GM12878 (cell line): ENCODE data around the gene PARPBP. TPM values are rescaled to one million over a fixed set of nuclear protein-coding genes. Genes with fewer than 3 reads are reported as not detected.

ENCODE experiments used
- ASH2L ChIP-seq: fragments of 300-600, 200-600 bp; sonication (generic); IDR thresholded peaks from 2 replicates; pipeline ENCODE4 v1.6.1; 2017; ENCODE audit warnings: low read depth, mild to moderate bottlenecking, borderline replicate concordance
- BACH1 ChIP-seq: fragments of 450-650 bp; IDR thresholded peaks from 2 replicates; pipeline ENCODE4 v1.6.1; 2017; ENCODE audit warnings: mild to moderate bottlenecking, borderline replicate concordance
- BHLHE40 ChIP-seq, 2 experiments: fragments of 450-650 bp in 1 of 2; IDR thresholded peaks; 2 replicates each; pipeline ENCODE4 v1.6.1; 2011 to 2017; ENCODE audit warnings: low read depth in 2 of 2, borderline replicate concordance in 1 of 2, improper control_type of control experiment in 1 of 2, low read length in 1 of 2, mild to moderate bottlenecking in 1 of 2
- BMI1 ChIP-seq: fragments of 450-650 bp; IDR thresholded peaks from 2 replicates; pipeline ENCODE4 v1.6.1; 2016; ENCODE audit warnings: mild to moderate bottlenecking, moderate library complexity, borderline replicate concordance
- CBX3 ChIP-seq: fragments of 200-600 bp; sonication (generic); IDR thresholded peaks from 2 replicates; pipeline ENCODE4 v1.6.1; 2016; ENCODE audit warnings: low read depth, borderline replicate concordance
- CBX5 ChIP-seq: sonication (generic); IDR thresholded peaks from 2 replicates; pipeline ENCODE4 v1.6.1; 2016; ENCODE audit warnings: low read depth, moderate library complexity, mild to moderate bottlenecking, inconsistent platforms
- CHD4 ChIP-seq: fragments of 200-600 bp; sonication (generic); IDR thresholded peaks from 2 replicates; pipeline ENCODE4 v1.6.1; 2016; ENCODE audit warnings: mild to moderate bottlenecking
- CTCF ChIP-seq, 3 experiments: IDR thresholded peaks in 2 of 3; conservative IDR thresholded peaks in 1 of 3; 2 replicates each; pipeline ENCODE4 v1.5.1; 2011; ENCODE audit warnings: low read depth in 3 of 3, low read length in 3 of 3, mild to moderate bottlenecking in 3 of 3, control low read depth in 2 of 3, moderate library complexity in 2 of 3, inconsistent platforms in 1 of 3, mixed read lengths in 1 of 3; ENCODE audit not compliant: control insufficient read depth in 2 of 3, insufficient read depth in 1 of 3; ENCODE audit errors: extremely low read depth in 1 of 3
- HDAC6 ChIP-seq: fragments of 200-600 bp; sonication (generic); IDR thresholded peaks from one replicate; pipeline ENCODE4 v1.8.0; 2017; ENCODE audit warnings: antibody characterized with exemption; ENCODE audit not compliant: unreplicated experiment
- IKZF2 ChIP-seq, 2 experiments: fragments of 450-650 bp; IDR thresholded peaks; 2 replicates each; pipeline ENCODE4 v1.6.1; 2017; ENCODE audit warnings: mild to moderate bottlenecking in 2 of 2, moderate library complexity in 2 of 2
- JUNB ChIP-seq: IDR thresholded peaks from 2 replicates; pipeline ENCODE4 v1.6.1; 2016; ENCODE audit warnings: antibody characterized with exemption, mild to moderate bottlenecking
- NFYA ChIP-seq: IDR thresholded peaks from 2 replicates; pipeline ENCODE4 v1.6.1; 2011; ENCODE audit warnings: low read depth, mild to moderate bottlenecking, low read length, improper control_type of control experiment, borderline replicate concordance
- PAX8 ChIP-seq: fragments of 450-650 bp; IDR thresholded peaks from 2 replicates; pipeline ENCODE4 v1.6.1; 2017; ENCODE audit warnings: mild to moderate bottlenecking, moderate library complexity
- PML ChIP-seq: IDR thresholded peaks from 2 replicates; pipeline ENCODE4 v1.6.1; 2012; ENCODE audit warnings: low read length, inconsistent platforms
- RB1 ChIP-seq: fragments of 450-650 bp; formaldehyde crosslinking; IDR thresholded peaks from 2 replicates; pipeline ENCODE4 v1.6.1; 2017; ENCODE audit warnings: mild to moderate bottlenecking, borderline replicate concordance
- RELB ChIP-seq: fragments of 450-650 bp; IDR thresholded peaks from 2 replicates; pipeline ENCODE4 v1.6.1; 2017; ENCODE audit warnings: low read depth, mild to moderate bottlenecking, moderate library complexity
- RUNX3 ChIP-seq: IDR thresholded peaks from 2 replicates; pipeline ENCODE4 v1.6.1; 2012; ENCODE audit warnings: low read length, inconsistent platforms
- SMC3 ChIP-seq: IDR thresholded peaks from 2 replicates; pipeline ENCODE4 v1.6.1; 2011; ENCODE audit warnings: low read length, improper control_type of control experiment, borderline replicate concordance
- SUPT20H ChIP-seq: IDR thresholded peaks from 2 replicates; pipeline ENCODE4 v1.6.1; 2011; ENCODE audit warnings: low read depth, mild to moderate bottlenecking, low read length, moderate library complexity, borderline replicate concordance; ENCODE audit not compliant: control insufficient read depth
- TCF12 ChIP-seq: IDR thresholded peaks from 2 replicates; pipeline ENCODE4 v1.6.1; 2011; ENCODE audit warnings: low read depth, mild to moderate bottlenecking, low read length
- ZBTB33 ChIP-seq: fragments of 450-650 bp; IDR thresholded peaks from 2 replicates; pipeline ENCODE4 v1.6.1; 2017; ENCODE audit warnings: mild to moderate bottlenecking
- polyA plus RNA-seq, 11 experiments: library from polyadenylated mRNA; depleted of rRNA in 4 of 11; unstranded in 6 of 11; stranded (reverse) in 5 of 11; fragments of >200 nt; fragmentation: Nextera tagmentation in 4 of 11; fragmentation: Illumina TruSeq in 1 of 11; extraction: Ambion mirVana in 4 of 11; extraction: Trizol in 1 of 11; gene quantifications; 1 replicate in 1 of 11; 2 replicates in 10 of 11; pipeline versions ENCODE4 v1.2.1 to v1.2.3, GENCODE V29; 2011 to 2016; ENCODE audit warnings: inconsistent platforms in 2 of 11, missing spikeins in 2 of 11, low read depth in 1 of 11
- total RNA-seq, 4 experiments: library from RNA; depleted of rRNA in 3 of 4; stranded (reverse); fragments of >200 nt in 3 of 4; fragmentation: Illumina TruSeq in 1 of 4; extraction: Trizol in 1 of 4; gene quantifications; 2 replicates each; pipeline versions ENCODE4 v1.2.1 to v1.2.3, GENCODE V29; 2013 to 2021
- TF ChIP-seq, protein P1 (sequence below): IDR thresholded peaks from 2 replicates; pipeline ENCODE4 v1.6.1; 2012; ENCODE audit warnings: low read depth, low read length, improper control_type of control experiment

Gene PARPBP
- total and polyA plus RNA-seq, 10 of the 15 experiments (the other 5 are each of a cell fraction or from before 2014, with no cell fraction given) = 20.3 to 57.7 (median 32.4) TPM

DNA sequence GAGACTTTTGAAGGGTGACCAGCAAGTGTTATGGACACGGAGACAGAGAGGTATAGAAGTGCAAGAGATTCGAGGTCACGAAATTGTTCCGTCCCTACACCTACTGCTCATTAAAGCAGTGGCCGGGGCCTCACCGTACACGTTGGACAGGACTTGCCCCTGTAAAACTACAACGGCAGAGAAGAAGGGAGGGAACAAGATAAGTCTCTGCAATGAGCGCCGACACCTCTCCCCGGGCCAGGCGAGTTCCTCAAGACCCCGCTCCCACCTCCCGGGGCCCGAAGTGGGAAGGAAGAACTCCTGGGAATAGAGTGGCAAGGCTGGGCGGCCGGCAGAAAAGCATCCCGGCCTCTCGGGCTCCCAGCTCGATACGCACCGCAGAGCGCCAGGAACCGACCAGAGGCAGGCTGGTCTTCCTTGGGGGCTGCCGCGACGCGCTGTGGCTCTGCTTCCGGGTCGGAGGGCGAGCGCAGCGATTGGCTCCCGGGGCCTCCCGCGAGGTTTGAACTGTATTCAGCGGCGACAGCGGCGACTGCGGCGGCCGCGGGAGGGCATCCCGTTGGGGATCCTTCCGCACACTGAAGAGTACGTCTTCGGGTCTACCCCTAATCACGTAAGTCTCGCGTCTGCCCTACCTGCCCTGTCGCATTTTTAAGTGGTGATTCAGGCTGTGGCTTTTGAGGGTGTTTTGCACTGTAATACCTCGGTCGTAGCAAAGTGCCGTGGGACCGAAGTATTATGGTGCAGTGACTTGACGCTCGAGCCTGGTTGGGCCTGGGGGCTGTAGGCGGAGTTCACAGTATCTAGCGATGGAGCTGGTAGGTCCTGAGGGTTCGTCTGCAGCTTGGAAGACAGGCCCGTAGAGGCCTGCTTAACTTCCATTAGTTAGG is at the start of gene PARPBP, which contains the start of gene NUP37 (continued):
- TF ChIP-seq, protein P1, sequence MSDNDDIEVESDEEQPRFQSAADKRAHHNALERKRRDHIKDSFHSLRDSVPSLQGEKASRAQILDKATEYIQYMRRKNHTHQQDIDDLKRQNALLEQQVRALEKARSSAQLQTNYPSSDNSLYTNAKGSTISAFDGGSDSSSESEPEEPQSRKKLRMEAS = peak; percentile 90
- TF ChIP-seq SMC3 (no peak), PML (peak; percentile 67; the same call in 1 of the 2 replicates), BHLHE40 (IDR thresholded peaks at IDR 0.05; ENCODE audit: borderline replicate concordance in 1 of 2, low read depth in 2 of 2, low read length in 1 of 2) (peak; percentile 43 to 58; a peak in 2 of 4 replicates), HDAC6 (no peak), IKZF2 (IDR thresholded peaks at IDR 0.05) (peak in 1 of 2 experiments; percentile 49; a peak in 2 of 4 replicates), TCF12 (peak; percentile 62; the same call in 1 of the 2 replicates), CBX3 (no peak), CBX5 (0 out of 2 replicates have a peak, but pooled peaks have one; percentile 13), ASH2L (peak; percentile 75; the same call in 1 of the 2 replicates), CHD4 (no peak), PAX8 (no peak), RB1 (0 out of 2 replicates have a peak, but pooled peaks have one; percentile 32), BACH1 (peak; percentile 58; the same call in 1 of the 2 replicates), BMI1 (no peak), NFYA (no peak), CTCF (IDR thresholded peaks at IDR 0.05 in 2 of 3, conservative IDR thresholded peaks at IDR 0.05 in 1 of 3; ENCODE audit: control insufficient read depth in 2 of 3, extremely low read depth in 1 of 3, insufficient read depth in 1 of 3, low read depth in 3 of 3, low read length in 3 of 3) (peak in 1 of 3 experiments; percentile 8; a peak in 1 of 6 replicates), ZBTB33 (no peak), SUPT20H (no peak), RUNX3 (peak; percentile 78), JUNB (no peak), RELB (peak; percentile 83)
